ENCODE results near the gene AP1S1.
"Not testable (repeated sequence)": the region's sequence is repeated elsewhere in the genome, so short reads cannot be mapped to it uniquely, and the experiment has no call there.

Gene AP1S1

GRCh38 chr7:101172005-101172853 lies 18.0 kb downstream of the AP1S1 start:
- DNase-seq, result no peak

GRCh38 chr7:101172854-101173751 lies 18.8 kb downstream of the AP1S1 start:
- DNase-seq, result peak; percentile 13

- DNase-seq, result no peak
These were observed 19.5 kb downstream of the AP1S1 start for GRCh38 chr7:101173752-101174244.

DNA sequence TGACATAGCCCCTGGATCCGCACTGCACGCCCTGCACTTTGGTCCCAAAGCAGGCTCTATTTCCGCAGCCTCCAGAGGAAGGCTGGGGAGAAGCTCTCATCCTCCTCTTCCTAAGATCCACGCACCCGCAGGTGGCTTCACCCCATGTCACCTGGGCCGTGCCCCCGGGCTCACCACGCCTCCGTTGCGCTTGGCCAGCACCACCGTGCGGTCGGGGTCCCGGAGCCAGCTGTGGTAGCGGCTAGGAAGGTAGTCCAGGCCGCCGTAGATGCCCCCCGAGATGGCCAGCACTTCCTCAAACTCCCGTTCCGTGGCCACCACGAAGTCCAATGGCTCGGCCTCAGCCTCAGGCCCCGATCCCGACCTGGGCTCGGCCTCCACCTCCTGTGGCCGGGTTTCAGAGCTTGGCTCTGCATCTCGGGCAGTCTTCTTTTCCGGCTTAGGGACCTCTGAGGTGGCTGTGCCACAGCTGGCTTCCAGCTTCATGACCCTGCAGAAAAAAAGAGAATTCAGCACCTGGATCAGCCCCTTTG lies 20.1 kb downstream of the AP1S1 start:
- no peak for DNase-seq

- no peak for DNase-seq
These were observed 21.4 kb downstream of the AP1S1 start for GRCh38 chr7:101175664-101176063.

DNA sequence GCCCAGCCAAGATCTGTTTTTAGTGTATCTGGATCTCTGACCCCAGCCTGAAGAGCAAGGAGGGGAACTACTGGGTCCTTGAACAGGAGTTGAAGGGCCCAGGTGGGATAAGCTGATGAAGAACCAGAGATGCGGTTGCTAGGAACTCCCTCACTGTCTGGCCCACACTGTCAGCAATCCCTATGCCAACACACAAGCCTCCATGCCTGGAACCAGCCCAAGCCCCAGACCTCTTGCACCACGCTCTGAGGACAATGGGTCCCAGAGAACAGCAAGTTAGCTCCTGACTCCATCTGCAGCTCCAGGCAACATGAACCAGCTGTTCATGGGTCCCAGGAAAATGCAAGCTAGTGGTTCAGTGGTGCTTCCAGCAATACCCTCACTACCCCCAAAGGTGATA lies 23.4 kb downstream of the AP1S1 start:
- no peak for DNase-seq

- no peak for DNase-seq
These were observed 24.8 kb downstream of the AP1S1 start for GRCh38 chr7:101179117-101179516.

DNA sequence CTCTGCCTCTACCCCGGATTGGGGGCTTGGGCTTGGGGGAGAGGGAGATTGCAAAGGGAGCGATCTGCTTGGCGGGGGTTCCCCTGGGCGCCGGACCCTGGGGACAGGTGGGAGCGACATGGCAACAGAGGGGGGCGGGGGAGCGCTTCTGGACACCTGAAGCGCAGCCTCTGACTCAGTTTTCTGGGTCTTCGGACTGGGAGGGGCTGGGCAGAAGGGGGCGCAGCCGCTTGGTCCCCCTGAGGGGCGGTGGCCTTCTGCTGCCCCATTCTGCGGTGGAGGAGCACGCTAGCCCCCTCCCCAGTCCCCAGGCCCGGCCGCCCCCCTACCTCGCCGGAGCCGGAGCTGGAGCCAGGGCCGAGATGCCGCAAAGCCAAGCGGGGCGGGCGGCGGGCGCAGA lies 25.4 kb downstream of the AP1S1 start:
- DNase-seq, result no peak

GRCh38 chr7:101180130-101180755 lies 26.0 kb downstream of the AP1S1 start, which contains the start of gene NAT16:
NAT16 (minus strand) TSS chr7:101180293; CDS start chr7:101174807, 5,486 bp downstream.
- DNase-seq, result no peak

DNA sequence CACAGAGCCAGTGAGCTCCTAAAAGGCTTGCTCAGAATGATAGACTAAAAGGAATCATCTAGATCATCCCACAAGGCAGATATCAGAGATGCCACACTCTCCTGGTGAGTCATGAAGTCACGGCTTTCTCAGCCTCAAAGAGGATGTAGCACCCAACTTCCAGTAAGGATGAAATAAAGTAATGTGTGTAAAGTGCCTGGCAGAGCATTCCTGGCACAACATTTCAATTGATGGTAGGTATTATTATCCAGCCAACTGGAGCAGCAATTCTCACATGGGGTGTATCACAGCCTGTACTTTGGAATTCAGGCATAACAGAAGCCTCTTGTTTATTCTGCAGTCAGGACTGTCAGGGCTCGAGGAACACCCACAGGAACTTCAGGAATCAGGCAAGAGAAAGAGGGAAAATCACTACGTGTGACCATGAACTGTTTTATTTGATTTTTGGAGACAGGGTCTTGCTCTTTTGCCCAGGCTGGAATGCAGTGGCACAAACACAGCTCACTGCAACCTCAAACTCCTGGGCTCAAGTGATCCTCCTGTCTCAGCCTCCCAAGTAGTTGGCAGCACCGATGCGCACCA lies 31.1 kb downstream of the AP1S1 start:
- no peak for DNase-seq

GRCh38 chr7:101186194-101186593 lies 31.9 kb downstream of the AP1S1 start:
- DNase-seq, result no peak

GRCh38 chr7:101186844-101187428 lies 32.7 kb downstream of the AP1S1 start:
- DNase-seq, result no peak

DNA sequence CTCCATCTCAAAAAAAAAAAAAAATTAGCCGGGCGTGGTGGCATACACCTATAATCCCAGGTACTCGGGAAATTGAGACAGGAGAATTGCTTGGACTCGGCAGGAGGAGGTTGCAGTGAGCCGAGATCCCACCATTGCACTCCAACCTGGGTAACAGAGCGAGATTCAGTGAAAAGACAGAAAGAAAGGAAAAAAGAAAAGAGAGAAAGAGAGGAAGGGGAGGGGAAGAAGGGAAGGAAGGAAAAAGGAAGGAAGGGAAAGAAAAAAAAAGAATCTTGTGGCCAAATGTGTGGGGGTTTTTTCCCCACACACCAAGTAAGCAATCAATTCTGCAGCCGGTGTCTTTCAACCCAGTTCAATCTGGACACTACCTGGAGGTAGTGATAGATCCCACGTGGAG lies 34.8 kb downstream of the AP1S1 start:
- no peak for DNase-seq

- no peak for DNase-seq
These were observed 41.6 kb downstream of the AP1S1 start for GRCh38 chr7:101195884-101196283.

GRCh38 chr7:101197991-101198390 lies 43.7 kb downstream of the AP1S1 start:
- DNase-seq, result no peak

- DNase-seq, result no peak
These were observed 44.2 kb downstream of the AP1S1 start for GRCh38 chr7:101198476-101198875.

DNA sequence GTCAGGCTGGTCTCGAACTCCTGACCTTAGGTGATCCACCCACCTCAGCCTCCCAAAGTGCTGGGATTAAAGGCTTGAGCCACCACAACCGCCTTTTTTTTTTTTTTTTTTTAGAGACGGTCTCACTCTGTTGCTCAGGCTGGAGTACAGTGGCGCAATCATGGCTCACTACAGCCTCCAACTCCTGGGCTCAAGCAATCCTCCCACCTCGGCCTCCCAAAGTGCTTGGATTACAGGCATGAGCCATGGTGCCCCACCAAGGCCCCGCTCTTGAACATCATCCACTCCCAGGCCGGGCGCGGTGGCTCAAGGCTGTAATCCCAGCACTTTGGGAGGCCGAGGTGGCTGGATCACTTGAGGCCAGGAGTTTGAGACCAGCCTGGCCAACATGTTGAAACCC lies 45.2 kb downstream of the AP1S1 start:
- not testable (repeated sequence) for DNase-seq

DNA sequence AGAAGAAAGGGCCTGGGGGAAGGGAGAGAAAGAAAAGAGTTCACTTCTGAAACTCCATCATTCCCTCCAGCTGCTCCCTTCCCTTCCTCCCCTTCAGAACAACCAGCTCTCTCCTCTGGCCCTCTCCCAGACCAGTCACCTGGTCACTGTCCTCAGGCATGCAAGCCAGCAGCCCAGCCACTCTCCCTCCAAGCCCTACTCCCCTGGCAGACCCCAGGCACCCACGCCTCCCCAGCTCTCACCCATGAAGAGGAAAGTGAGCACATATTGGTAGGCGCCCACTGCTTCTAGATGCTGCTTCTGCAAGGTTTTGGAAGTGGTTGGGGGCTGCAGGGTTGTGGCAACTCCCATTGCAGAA lies 46.2 kb downstream of the AP1S1 start:
- DNase-seq, result no peak

- DNase-seq, result no peak
These were observed 46.8 kb downstream of the AP1S1 start, which contains the start of gene MOGAT3 for GRCh38 chr7:101200862-101201599. MOGAT3 (minus strand) TSS chr7:101201036; CDS start chr7:101200854, 182 bp downstream.

GRCh38 chr7:101201695-101202602 lies 47.7 kb downstream of the AP1S1 start:
- no peak for DNase-seq
